Glomerular endothelial cell (primary cell): ENCODE measurements around the gene CACNB2. TPM values are rescaled to one million over a fixed set of nuclear protein-coding genes. Genes with fewer than 3 reads are reported as not detected.

Experiments used
- DNase-seq: peaks from one replicate; pipeline ENCODE4 v3.0.0-alpha.2; 2011; ENCODE audit warnings: low read depth, low spot score; ENCODE audit errors: extremely low read depth
- total RNA-seq: library from RNA; depleted of rRNA; stranded (reverse); fragments of >200 nt; gene quantifications from 2 replicates; pipeline ENCODE4 v1.2.3, GENCODE V29; 2015

The CACNB2 gene
- total RNA-seq, 1 donor from 2014 or later, result not detected

DNA sequence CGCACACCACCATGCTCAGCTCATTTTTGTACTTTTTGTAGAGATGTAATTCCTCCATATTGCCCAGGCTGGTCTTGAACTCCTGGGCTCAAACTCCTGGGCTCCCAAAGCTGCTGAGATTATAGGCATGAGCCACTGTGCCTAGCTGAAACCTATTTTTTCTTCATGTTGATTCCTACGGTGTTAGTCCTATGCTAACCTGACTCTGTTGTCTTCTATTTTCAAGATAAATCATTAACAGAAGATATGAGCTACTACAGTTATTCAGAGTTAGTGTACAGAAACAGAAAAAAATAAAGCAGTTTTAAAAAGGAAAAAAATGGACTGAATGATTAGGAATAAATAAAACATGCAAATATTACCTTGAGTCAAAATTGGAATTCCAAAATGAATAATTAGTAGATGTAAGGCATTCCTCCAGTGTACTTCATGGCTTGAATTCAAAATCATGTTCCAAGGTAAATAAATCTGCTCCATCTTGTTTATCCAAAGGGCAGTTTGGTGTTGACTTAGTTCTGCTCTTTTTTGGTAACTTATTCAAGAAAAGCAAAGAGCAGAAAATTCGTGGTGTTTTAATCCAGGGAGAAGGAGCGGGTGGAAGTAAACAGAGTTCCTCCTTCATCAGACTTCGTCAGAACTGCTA is 185.8 kb downstream of the CACNB2 start:
- no peak for DNase-seq

- DNase-seq, result no peak
These were observed 188.7 kb downstream of the CACNB2 start for GRCh38 chr10:18328941-18329340.

GRCh38 chr10:18332048-18332447 is 191.8 kb downstream of the CACNB2 start:
- DNase-seq, result no peak

DNA sequence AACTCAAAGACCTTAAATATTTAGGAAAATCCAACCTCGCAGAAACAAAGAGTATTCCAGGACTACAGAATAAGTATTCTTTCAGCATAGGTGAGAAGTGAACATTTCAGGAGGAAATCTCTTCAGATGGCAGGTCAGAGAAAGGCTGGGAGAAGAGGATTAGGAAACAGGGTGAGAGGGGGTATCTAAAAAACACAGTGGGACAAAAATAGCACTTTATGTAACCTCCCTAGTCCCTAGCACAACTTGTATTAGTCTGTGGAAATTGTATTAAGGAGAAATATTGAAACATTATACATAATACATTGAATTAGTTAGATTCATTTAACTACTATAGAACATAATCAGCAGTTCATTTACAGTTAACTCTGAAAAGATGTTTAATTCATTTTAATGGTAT is 192.3 kb downstream of the CACNB2 start:
- DNase-seq, result no peak

DNA sequence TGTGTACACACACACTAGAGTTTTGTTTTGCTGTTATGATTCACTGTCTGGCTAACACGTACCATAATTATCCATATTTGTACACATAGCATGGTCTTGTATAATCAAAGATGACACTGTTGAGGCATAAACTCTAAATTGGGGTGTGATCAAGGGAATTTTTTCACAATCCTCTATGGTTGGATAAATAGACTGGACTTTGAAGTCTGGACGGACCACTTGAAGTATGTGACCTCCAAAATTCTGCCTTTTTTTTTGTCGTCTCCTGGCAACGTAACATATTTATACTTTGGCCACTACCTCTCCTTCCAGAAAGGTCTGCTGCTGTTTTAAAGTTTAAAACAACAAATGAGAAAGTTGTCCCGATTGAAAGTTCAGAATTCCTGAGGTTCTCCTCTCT is 193.4 kb downstream of the CACNB2 start:
- DNase-seq, result no peak

DNA sequence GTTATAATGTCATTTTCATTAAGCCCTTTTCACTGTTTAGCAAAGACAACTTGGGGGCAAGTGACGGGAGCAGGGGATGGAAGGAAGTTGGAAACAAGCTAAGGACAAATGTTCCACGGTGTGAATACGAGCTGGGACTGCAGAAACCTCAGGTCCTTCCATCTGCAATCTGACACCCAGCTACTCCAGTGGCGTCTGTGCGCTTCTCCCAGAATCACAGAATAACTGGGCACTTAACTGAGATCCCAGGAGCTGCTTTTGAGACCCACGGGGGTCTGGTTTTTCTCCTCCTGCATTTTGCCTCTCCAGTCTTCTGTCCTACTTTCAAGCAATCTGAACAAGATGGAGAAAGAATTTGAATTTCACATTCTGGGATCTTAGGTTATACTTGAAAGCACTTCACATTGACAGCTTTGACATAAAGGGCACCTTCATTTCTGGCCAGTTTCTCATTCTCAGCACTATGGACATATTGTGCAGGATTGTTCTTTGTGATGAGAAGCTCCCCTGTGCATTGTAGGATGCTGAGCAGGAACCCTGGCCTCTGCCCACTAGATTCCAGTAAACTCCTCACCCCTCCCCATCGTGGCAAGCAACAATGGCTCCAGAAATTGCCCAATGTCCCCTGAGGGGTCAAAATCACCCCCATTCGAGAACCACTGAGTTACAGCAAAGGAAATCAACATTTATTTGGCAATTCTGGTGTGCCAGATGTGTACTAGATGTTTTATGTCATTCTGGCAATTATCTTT is 194.1 kb downstream of the CACNB2 start:
- no peak for DNase-seq

GRCh38 chr10:18340496-18341051 is 200.3 kb downstream of the CACNB2 start:
- DNase-seq, result no peak

DNA sequence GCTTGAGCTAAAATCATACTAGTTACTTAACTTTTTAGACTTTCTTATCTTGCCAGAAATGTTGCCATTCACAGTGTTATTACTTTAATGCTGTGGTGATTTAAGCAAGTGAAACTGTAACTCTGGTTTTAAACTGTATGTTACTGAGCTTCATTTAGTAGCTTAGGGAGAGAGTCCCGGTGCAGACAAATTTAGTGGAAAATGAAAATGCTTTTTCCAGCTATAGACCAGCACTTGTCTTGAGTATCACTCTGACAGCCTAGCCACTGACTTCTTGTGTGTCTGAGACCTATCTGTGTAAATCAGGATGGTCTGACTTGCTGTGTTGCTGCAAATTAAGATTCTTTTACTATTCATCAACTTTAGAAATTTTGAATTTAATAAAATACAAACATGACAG is 200.8 kb downstream of the CACNB2 start:
- DNase-seq, result no peak

- DNase-seq, result no peak
These were observed 203.3 kb downstream of the CACNB2 start for GRCh38 chr10:18343573-18343972.

- no peak for DNase-seq
These were observed 205.1 kb downstream of the CACNB2 start for GRCh38 chr10:18345308-18345707.

GRCh38 chr10:18350340-18350739 is 210.1 kb downstream of the CACNB2 start:
- DNase-seq, result no peak

- DNase-seq, result no peak
These were observed 211.2 kb downstream of the CACNB2 start for GRCh38 chr10:18351421-18351820.

- DNase-seq, result no peak
These were observed 212.0 kb downstream of the CACNB2 start for GRCh38 chr10:18352175-18352574.

GRCh38 chr10:18359812-18360211 is 219.6 kb downstream of the CACNB2 start:
- no peak for DNase-seq

DNA sequence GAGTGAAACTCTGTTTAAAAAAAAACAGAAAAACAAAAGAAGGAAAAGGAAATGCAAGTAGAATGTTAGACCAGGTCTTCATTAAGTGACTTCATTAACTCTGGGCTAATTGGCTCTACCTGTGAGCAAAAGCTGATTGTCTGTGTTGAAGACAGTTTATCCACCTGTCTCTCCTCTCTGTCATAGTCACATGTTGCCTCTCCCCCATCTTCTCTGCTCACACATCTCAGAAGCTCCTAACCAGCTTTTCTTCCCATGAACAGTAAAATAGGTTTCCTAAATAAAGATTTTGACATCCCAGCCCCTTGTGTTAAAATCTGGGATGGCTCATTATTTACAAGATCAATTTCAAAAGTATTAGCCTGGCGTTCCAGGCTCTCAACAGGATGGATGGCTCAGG is 222.7 kb downstream of the CACNB2 start:
- DNase-seq, result no peak

DNA sequence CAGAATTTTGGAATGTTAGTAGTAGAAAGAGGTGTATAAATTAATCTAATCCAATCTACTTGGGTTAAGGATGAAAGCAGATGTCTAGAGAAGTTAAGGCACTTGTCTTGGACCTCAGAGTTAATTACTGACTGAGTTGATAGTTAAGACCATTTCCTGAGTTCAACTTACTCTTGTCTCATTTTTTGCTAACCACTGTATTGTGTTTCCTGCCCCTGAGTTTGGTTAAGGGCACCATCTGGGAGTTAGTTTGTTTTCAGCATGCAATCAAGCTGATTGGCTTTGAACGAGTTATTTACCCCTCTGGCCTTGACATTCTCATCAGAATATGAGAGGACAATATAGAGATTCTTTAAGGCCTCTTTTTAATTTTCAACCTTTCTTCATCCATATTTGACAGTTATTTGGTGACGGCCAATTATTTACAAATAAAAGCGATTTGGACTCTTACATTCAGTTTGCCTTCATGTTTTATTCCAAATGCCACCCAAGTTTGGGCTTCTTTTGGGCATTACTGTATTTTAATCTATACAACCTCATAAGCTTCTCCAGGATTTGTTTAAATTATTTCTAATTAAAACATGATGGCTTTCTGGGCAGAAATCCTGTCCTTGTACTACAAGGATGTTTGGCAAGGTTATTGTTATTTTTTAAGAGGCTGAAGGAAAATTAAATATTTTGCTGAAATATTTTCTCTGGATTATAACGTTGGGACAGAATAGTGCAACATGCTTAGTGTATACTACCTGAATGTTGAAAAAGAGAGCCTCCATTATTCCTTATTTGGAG is 225.0 kb downstream of the CACNB2 start:
- DNase-seq, result no peak

GRCh38 chr10:18367840-18368239 is 227.6 kb downstream of the CACNB2 start:
- DNase-seq, result no peak

- DNase-seq, result no peak
These were observed 228.0 kb downstream of the CACNB2 start for GRCh38 chr10:18368273-18368672.

GRCh38 chr10:18368682-18369081 is 228.5 kb downstream of the CACNB2 start:
- DNase-seq, result no peak

DNA sequence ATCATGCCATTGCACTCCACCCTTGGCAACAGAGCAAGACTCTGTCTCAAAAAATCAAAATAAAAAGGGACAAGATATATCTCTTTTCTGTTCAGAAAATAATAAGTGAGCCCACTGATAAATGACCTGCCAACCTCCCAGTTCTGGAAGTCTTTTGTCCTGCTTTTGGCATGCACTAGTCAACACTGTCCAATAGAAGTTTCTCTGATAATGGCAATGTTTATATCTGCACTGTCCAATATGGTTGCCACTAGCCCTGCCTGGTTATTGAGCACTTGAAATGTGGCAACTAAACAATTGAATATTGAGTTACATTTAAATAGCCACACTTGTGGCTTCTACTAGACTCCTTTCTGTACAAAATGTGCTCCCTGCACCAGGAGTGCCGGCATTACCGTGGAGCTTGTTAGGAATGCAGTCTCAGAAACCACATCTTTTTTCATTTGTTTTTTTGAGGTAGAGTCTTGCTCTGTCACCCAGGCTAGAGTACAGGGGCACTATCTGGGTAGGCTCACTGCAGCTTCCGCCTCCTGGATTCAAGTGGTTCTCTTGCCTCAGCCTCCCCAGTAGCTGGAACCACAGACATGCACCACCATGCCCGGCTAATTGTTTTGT is 229.7 kb downstream of the CACNB2 start:
- no peak for DNase-seq

GRCh38 chr10:18376650-18377049 is 236.4 kb downstream of the CACNB2 start:
- DNase-seq, result no peak
